Inflammatory macrophage treated with lipopolysaccharide for 1 hour (primary cell): Measurements from ENCODE around the gene PIP5K1C.
"Not testable (repeated sequence)": the region's sequence is repeated elsewhere in the genome, so short reads cannot be mapped to it uniquely, and the experiment has no call there.

Source experiments
- DNase-seq, 2 donors: peaks; one replicate each; pipeline ENCODE4 v3.0.0-alpha.2; 2020 to 2022

The PIP5K1C gene

DNA sequence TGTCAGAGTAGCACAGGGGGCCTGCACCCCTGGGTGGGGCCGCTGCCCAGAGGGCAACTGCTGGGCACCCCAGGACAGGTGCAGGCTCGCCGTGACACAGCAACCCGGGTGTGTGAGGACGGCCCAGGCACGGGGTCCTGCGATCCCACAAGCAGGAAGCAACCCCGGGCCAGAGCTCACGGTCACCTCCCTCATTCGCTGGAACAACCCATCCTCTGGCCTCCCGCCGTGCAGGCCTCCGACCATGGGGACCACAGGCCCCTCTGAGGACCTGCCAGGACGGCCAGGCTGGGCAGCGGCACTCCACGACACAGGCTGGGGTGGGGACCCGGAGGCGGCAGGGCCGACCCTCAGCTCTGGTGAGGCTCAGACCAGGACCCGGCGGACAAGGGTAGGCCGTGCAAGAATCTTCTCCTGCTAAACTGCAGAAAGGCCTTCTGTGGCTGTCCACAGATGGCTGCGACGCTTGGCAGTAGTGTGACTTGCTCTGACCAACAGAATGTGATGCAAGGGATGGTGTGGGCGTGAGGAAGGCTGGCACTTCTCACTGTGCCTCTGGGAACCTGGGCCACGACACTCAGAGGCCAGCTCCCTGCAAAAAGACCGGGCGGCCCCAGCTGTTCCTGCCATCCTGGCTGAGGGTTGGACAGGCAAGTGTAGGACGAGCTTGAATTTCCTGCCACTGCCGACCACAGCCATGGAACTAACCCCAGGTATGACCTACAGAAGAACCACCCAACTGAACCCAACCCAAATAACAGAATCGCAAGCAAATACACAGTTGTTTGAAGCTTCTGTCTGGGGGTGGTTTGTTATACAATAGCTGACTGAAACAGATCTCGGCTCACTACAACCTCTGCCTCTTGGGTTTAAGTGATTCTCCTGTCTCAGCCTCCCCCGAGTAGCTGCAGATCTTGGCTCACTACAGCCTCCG lies 26.5 kb downstream of the PIP5K1C start:
- DNase-seq, result peak; percentile 91

DNA sequence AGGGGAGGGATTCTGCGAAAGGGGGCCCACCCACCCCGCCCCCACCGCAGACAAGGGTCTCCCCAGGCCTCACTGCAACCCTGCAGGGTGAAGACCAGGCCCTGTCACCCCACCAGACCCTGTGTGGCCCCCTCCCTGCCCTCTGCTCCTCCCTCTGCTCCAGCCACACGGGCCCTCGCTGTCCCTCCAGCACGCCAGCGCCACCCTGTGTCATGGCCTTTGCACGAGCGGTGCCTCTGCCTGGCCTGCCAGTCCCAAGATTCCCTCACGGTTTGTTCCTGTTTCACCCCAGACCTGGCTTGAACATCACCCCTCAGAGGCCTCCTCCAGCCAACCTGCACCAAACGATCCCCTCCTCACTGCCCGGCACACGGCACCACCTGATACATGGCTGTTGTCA lies 27.3 kb downstream of the PIP5K1C start:
- peak; percentile 24 to 29 for DNase-seq

DNA sequence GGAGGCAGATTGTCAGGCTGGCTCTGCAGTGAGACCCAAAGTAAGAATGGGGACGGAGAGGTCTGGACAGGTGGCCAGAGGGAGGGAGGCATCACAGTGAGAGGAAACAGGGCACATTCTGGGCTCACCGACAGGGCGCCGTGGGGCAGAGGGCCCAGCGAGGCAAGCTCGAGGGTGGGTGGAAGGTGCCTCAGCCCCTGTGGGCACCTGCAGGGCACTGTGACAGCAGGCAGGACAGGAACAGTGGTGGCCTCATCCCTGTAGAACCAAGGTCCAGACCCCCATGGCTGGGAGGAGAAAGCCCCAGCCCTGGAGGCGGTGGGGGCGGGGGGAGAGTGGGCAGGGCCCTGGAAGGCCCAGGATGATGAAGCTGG lies 27.7 kb downstream of the PIP5K1C start:
- DNase-seq, result no peak

DNA sequence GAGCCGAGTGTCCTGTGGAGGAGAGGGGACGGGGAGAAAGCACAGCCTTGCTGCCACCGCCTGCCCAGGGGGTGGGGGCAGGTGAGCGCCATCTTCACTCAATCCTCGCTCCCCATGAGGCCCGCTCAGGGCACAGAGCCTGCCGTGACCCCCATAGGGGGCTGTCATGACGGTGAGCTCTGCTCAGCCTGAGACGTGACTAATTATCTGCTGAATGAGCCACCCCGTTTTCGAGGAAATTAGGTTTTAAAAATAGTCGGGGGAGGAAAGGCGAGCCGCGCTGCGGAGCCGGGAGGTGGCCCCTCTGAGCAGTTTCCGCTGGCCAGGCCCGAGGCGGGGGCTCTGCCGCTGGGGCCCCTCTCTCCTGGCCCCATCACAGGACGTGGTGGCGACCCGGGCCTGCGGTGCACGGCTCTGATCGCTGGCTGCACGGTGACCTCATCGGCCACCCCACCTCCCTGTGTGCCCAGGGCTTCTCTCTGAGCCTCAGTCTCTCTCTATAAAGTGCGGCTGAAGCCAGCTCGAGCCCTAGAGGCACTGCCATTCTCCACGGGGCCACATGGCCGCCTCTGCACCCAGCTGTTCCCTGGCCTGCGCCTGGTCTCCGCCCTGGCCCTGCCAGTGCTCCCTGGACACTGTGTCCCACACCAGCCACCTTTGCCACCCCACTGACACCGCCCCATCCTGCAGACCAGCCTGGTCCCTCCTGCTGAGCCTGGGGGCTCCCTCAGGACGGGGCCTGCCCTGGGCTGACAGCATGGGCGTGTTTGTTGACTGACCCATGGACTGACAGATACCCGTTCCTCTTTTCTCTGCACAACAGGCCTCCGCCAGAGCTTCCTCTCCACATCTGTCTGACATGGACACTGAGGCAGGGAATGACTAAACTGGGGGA lies 28.3 kb downstream of the PIP5K1C start:
- peak; percentile 48 to 72 for DNase-seq

DNA sequence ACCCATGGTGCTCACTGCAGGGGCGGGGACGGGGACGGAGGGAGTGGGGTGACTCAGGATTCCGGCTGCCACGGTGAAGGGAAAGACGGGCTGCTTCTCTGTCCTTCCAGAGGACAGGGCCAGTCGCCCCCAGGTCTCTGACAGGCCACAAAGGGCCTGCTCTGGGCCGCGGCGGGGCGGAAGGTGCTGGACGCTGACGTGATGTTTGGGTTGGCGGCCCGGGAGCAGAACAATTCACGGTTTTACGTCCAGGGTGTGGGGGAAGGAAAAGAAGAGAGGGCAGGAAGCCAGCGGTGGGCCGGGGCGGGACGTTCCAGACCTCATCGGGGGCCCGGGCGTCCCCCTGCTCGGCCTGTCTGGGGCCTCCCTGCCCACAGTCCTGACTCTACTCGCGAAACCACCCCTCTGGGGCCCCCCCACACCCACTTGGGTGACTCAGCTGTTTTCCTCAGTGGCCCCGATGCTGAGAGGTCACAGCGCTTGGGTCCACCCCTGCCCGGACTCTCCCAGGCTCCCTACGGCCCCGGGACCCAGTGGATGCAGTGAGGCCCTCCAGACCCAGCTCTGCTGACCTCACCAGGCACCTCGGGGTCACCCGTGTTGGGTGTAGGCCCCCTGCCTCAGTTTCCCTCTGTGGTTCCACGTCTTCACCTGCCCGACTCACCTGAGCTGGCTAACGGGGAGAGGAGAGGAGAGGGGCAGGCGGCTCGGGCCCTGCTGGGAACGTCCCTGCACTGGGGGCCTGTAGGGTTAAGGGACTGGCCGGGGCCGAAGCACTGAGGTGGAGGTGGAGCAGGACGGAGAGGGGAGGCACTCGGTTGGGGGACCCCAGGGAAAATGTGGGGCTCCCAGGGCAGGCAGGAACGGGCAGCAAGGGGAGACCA lies 29.2 kb downstream of the PIP5K1C start:
- peak; percentile 86 to 93 for DNase-seq

DNA sequence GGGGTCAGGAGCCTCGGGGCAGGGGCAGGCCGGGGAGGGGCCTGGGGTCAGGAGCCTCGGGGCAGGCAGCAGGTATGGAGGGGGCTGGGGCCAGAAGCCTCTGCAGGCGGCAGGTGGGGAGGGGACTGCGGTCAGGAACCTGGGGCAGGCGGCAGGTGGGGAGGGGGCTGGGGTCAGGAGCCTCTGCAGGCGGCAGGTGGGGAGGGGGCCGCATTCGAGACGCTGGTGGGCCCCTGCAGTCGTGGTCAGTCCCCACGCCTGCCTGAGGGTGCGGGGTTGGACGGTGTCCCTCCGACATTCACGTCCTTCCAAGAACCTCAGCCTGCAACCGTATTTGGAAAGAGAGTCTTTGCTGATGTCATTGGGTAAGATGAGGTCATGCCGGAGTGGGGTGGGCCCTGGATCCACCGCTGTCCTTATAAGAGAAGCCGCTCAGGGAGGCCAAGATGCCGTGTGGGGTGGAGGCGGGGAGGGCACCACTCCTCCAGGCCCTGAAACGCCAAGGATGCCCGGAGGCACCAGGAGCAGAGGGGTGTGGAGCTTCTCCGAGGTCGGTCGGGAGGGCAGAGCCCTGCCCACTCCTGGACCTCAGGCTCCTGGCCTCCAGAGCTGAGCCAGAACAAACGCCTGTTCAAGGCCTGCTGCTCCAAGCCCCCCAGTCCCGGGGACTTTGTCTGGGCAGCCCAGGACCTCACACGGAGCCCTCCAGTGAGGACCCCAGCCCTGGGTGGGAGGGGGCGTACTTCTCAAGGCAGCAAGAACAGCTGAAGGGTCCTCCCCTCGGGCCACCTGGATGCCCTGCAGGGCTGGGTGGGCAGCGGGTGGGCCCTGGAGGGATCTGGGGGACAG lies 30.1 kb downstream of the PIP5K1C start:
- peak; percentile 81 to 86 for DNase-seq

DNA sequence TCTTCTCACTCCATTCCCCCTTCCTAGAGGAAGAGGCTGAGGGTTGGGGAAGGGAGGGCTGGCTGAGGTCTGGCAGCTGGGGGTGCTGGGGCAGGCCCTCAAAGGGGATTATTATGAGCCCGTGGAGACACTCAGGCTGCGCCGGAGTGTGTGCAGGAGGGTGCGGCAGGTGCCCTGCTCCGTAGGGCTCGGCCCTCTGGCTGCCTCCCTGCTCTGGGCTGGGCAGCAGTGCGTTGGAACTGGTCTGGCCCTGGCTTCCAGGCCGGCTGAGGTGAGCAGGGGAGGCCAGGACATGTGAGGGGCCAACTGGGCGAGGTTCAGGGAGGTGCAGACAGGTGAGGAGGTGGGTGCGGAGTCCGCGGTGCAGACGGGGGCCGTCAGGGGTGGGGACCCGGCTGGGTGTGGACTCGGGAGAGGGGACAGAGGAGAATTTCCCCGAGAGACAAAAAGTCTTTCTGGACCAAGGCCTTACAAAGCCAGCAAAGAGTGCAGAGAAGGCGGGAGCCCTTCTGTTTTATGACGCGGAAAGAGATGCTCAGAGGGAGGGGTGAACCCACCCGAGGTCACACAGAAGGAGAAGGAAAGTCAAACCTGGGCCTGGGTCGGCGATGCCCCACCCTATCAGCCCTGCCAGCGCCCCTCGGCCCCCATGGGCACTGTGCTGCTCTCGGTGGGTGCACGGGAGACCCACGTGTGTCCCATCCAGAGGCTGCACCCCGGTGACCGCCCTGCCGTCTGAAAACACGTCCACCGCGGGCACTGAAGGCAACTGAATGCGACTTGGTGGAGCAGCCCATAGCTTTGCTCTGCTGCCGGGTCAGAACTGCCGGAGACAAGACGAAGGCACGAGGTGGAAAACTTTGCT lies 31.0 kb downstream of the PIP5K1C start:
- no peak for DNase-seq

DNA sequence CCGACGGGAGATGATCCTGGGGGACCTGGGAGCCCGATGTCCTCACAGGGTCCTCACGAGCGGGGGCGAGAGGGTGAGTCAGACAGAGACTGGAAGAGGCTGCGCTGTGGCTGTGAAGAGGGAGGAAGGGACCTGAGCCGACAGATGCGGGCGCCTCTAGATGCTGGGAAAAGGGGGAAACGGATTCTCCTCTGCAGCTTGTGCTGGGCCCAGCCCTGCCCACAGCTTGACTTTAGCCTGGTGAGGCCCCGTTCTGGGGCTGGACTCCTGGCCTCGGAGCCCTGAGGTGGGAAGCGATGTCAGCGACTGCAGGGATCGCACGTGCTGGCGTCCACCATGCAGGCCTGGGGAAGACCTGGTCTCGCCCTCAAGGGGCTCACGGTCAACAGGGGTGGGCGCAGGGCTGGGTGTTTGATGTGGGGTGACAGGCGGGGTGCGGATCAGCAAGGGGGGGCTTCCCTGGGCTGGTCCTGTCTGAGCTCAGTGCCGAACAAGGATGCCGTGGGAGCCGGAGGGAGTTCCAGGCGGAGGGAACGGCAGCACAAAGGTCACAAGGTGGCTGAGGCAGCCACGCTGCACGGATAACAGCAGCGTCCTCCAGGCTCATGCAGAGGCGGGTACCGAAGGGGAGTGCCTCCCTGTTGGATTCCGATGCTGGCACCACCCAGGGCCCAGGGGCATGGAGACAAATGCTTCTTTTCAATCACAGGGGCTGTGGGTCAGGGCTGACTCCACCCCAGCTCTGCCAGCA lies 31.8 kb downstream of the PIP5K1C start:
- DNase-seq, result no peak

DNA sequence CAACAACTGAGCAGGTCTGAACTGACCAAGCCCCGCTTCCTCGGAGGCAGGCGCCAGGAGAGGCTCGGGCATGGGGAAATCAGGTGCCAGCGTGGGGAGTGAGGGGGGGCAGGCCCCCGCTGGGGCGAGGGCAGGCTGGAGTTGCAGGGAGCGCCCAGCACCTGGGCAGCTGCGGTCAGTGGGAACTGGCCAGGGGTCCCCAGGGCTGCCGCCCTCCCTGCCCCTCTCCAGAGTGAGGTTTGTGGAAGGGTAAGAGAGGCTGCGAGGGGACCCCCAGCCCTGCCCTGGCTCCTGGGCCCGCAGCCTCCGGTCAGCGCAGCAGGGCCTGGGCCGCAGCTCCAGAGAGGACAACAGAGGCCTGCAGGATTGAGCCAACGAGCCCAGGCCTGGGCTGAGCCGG lies 32.5 kb downstream of the PIP5K1C start:
- DNase-seq, result no peak

DNA sequence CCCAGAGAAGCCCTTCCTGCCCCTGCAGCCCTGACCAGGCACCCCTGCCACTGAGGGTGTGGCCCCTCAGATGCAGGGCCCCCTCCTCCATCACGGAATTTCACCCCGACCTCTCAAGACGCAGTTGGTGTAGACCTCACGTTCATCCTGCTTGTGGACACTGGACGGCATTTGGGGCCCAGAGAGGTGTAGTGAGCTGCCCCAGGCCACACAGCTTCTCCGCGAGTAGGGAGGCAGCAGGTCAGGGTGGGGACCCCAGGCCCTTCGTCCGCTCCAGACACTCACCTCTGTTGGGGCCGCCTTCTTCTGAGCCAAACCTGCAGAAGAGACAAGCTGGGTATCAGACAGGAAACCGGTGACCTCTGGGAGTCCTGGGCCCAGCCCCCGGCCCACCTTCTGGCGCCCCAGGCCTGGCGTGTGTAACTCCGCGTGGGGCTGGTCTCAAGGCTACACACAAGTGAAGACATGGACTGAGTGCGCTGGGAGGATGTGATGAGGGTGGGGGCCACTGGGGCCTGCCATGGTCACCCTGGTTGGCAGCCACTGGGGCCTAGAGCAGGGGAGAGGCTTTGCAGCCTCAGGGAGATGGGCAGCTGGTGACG lies 33.1 kb downstream of the PIP5K1C start:
- no peak for DNase-seq

DNA sequence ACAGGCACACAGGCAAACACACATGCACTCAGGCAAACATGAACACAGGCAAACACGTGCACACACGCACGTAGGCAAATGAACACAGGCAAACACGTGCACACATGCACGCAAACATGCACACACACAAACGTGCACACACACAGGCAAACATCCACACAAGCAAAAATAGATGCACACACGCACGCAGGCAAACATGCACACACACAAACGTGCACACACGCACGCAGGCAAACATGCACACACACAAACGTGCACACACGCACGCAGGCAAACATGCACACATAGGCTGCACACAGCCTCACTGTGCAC lies 33.8 kb downstream of the PIP5K1C start:
- not testable (repeated sequence) for DNase-seq

DNA sequence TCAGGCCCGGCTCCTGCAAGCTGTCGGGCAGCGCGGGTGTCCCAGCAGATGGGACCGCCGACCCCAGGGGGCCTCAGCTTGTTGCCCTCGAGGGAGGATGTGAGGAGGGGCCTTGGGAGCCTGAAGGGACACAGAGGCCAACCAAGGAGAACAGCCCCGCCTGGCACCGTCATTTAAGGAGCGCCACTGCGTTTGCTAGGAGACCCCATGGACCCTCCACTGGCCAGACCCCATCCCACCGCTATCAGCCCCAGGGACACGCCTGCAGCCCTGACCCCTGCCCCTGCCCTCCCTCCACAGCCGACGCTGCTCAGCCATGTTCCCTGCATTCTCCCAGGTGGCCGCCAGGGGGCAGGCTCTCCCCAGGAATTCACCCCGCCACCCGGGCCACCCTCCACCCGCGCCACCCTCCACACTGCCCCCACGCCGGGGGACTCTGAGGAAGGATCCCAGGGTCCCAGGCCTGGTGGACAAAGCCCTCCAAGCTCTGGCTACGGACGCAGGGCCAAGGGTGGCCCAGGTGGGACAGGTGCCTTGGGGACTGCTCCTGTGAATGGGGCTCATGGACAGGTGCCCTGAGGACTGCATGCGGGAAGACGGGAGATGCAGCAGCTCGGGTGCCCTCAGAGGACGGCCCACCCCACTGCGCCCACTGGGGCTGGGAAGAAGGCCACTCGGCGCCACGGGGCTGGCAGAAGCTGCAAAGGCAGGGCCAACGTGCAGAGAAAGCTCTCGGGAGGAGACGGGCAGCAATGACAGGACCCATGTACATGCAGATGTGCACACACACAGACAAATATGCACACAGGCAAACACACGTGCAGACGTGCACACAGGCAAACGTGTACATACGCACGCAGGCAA lies 34.4 kb downstream of the PIP5K1C start:
- DNase-seq, result peak in 1 of 2 donors; percentile 71

DNA sequence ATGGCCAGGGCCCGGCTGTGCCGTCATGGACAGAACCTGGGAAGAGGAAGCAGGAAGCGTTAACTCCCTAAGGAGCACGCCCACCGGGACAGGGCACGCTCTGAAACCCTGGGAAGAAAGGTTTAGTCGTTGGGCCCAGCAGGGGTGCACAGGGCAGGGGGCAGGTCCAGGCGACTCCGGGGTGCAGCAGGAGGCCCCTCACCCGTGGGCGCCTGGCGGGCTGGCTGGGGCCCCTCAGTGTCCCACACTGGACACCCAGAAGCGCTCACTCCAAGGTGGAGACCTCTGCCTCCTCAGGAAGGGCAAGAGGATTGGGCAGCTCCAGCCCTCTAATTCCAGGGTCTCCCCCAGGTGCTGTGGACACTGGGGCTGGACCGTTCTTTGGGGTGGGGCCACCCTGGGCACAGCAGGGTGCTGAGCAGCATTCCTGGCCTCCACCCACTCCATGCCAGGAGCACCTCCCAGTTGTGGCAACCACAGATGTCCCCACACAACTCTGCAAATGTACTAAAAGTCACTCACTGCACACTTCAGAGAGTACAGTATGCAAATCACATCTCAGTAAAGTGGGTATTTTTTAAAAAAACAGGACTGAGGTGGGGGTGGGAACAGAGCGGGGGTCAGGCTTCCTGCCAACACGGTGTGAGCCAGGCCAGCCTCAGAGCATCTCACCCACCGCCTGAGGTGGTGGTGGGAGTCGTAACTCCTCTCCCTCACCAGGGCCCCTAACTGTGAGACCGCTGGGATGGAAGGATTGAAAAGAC lies 35.2 kb downstream of the PIP5K1C start:
- DNase-seq, result no peak

DNA sequence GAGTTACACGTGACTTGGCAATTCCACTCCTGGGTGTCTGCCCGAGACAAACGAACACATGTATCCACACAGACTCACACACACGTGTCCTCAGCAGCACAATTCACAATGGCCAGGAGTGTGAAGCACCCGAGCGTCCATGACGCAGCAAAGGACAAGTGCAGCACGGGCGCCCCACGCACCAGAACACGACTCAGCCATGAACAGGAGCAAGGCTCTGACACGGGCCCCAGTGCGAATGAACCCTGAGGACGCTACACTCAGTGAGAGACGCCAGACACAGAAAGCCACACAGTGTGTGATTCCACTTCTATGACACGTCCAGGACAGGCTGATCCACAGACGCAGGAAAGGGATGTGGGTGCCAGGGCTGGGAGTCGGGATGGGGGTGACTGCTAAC lies 36.4 kb downstream of the PIP5K1C start:
- no peak for DNase-seq

DNA sequence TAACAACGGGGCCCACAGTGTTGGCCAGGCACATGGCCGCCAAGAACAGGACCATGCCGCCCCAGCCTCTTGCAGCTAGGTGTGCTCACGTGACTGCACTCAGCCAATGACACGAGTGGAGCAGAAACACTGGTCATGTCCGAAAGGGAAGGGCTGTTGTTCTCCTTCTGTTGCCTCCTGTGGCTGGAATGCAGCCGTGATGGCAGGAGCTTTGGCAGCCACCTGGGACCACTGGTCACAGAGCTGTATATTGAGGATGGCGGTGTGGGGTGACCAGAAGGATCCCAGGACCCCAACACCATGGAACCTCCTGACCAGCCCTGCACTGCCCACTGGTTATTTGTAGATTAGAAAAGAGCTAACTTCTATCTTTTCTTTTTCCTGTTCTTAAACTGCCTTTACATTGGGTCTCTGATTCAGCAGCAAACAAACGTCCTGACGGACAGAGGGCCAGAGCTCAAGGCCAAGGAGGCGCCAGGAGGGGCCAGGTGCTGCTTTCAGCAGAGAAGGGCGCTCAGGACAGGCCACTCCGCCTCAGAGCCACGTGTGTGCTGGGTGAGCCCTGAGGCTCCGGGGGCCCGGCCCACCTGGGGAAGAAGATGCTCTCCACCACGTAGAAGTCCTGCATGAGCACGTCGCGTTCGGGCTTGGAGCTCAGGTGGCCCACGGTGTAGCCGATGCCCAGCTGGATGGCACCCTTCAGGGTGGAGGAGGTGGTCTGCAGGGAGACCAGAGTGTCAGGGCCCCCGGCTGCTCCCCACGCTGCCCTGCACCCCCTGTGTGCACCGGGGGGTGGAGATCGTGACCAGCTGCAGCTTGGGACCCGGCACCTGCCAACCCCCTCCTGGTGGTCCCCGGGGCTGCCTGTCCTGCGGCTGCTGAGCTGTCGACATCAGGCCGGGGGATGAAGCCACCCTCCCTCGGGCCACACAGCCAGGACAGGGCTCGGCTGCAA lies 38.7 kb downstream of the PIP5K1C start:
- no peak for DNase-seq

DNA sequence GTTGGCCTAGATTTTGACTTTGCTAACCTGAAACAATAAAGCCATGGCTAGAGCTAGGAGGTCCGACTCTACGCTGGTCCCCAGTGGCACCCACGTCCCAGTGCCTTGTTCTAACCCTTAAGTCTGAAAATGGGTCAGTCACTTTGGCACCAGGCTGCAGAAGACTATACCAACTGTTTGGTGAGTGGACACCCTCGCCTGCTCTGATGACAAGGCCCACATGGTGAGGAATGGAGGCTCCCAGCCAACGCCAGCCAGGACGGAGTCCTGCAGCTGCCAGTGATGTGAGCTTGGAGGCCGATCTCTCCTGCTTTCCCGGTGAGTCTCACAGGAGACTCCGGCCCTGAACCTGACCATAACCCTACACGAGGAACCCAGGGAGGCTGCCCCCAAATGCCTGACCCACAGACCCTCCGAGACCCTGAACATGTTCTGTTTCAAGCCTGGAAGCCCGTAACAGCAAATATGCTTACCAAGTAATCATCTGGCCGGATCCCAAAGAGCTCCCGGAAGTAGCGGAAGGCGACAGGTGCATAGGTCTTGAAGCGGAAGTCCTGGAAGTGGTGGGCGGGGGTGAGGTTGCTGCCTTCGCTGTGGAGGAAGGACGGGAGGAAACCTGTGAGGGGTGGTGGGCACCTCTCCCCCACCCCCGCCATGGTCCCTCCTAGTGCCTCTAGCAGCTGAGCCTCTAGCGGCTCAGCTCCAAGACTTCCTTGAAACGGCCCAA lies 39.6 kb downstream of the PIP5K1C start:
- no peak for DNase-seq
